Aorta (tissue), 5 donors: ENCODE data around the gene DLK1. TPM values are rescaled to one million over a fixed set of nuclear protein-coding genes. Genes with fewer than 3 reads are reported as not detected.

ENCODE experiments used
- ATAC-seq: fragments of 200-7000 bp; cut with Tn5 transposase; one replicate; pipeline ENCODE4 v1.9.1; 2022; ENCODE audit warnings: moderate library complexity; ENCODE audit not compliant: low FRiP score
- DNase-seq, 2 donors: peaks; one replicate each; pipeline ENCODE4 v3.0.0-alpha.2; 2020
- H3K27ac ChIP-seq, 2 donors: one replicate each; pipeline ENCODE4 v1.5.1; 2013; ENCODE audit warnings: low read length in 2 of 2, mild to moderate bottlenecking in 2 of 2, moderate library complexity in 2 of 2, control low read depth in 1 of 2, inconsistent platforms in 1 of 2, low read depth in 1 of 2
- H3K27me3 ChIP-seq, 2 donors: one replicate each; pipeline ENCODE4 v1.6.1; 2013; ENCODE audit warnings: control low read depth in 1 of 2, low read length in 1 of 2, mild to moderate bottlenecking in 1 of 2, moderate library complexity in 1 of 2; ENCODE audit not compliant: insufficient read depth in 2 of 2, control insufficient read depth in 1 of 2
- H3K36me3 ChIP-seq, 2 donors: one replicate each; pipeline ENCODE4 v1.6.1; 2013; ENCODE audit warnings: control low read depth in 1 of 2, low read length in 1 of 2, mild to moderate bottlenecking in 1 of 2; ENCODE audit not compliant: insufficient read depth in 2 of 2, control insufficient read depth in 1 of 2
- H3K4me1 ChIP-seq, 2 donors: one replicate each; pipeline ENCODE4 v1.6.1; 2013; ENCODE audit warnings: low read length in 2 of 2, control low read depth in 1 of 2, mild to moderate bottlenecking in 1 of 2, moderate library complexity in 1 of 2; ENCODE audit not compliant: insufficient read depth in 2 of 2, control insufficient read depth in 1 of 2
- H3K4me3 ChIP-seq, 2 donors: one replicate each; pipeline ENCODE4 v1.5.1; 2013; ENCODE audit warnings: low read length in 2 of 2, control low read depth in 1 of 2, mild to moderate bottlenecking in 1 of 2
- H3K9me3 ChIP-seq: one replicate; pipeline ENCODE4 v1.6.1; 2013; ENCODE audit warnings: mild to moderate bottlenecking, low read length; ENCODE audit not compliant: control insufficient read depth
- WGBS, 2 donors: extraction: QIAGEN DNeasy Blood & Tissue Kit; methylation state at CpG; one replicate each; pipeline ENCODE4 v1.1.7; 2013; 5-methylcytosine and 5-hydroxymethylcytosine counted together
- intact Hi-C, 2 donors: fragments of 100-400 bp; cut with DNase I; formaldehyde crosslinking; loops; one replicate each; pipeline versions ENCODE4 v1.14.2 to v1.15.0; 2022
- polyA plus RNA-seq, 2 donors: library from polyadenylated mRNA; stranded (reverse); fragments of 200-250 nt; gene quantifications; one replicate each; pipeline ENCODE4 v1.2.3, GENCODE V29; 2013
- total RNA-seq, 2 donors: library from RNA; stranded (reverse); fragmentation: NEBNext Ultra II Directional; extraction: Animal tissue kit (Norgen Biotek cat#: 25700); gene quantifications; one replicate each; pipeline ENCODE4 v1.2.1, GENCODE V29; 2021
- donor health status: healthy with polysubstance abuse.
- donor health status: Bipolar disorder and iron deficiency.
- donor health status: DM: no; HTN: no; CAD: no.
- donor health status: DM: no; HTN: no; CAD: no.
- donor health status: DM: yes; HTN: yes; CAD: no.

Gene DLK1
- total and polyA plus RNA-seq, 4 donors, result 0.13 TPM; not detected in 3

GRCh38 chr14:100715803-100716202 is 10.9 kb upstream of the DLK1 start:
- Histone ChIP-seq H3K36me3 (no peaks in the 10 kb centered on the region), H3K4me3 (no peak overlapping the region), H3K9me3 (peaks cover 3% of the 10 kb centered on the region), H3K27ac (no peak overlapping the region), H3K27me3 (no peaks in the 10 kb centered on the region), H3K4me1 (no peaks in the 10 kb centered on the region)
- 55 to 73% methylated on average over 2 of the region's 2 CpGs for WGBS, 2 donors
- DNase-seq, result no peak
- ATAC-seq, result no peak
- intact Hi-C loops, result no loop called here

GRCh38 chr14:100717386-100717785 is 9.3 kb upstream of the DLK1 start:
- no peak for DNase-seq
- Histone ChIP-seq H3K27me3 (no peaks in the 10 kb centered on the region), H3K36me3 (no peaks in the 10 kb centered on the region), H3K4me3 (no peak overlapping the region), H3K27ac (no peak overlapping the region), H3K9me3 (peaks cover 3% of the 10 kb centered on the region), H3K4me1 (no peaks in the 10 kb centered on the region)
- no peak for ATAC-seq
- 87% methylated on average over 12 of the region's 12 CpGs for WGBS, 2 donors
- intact Hi-C loops, result no loop called here

- no peaks in the 10 kb centered on the region for H3K27me3 ChIP-seq
- intact Hi-C loops, result no loop called here
Measured at GRCh38 chr14:100719976-100720520, 6.6 kb upstream of the DLK1 start.

GRCh38 chr14:100721568-100721967 is 5.1 kb upstream of the DLK1 start:
- Histone ChIP-seq H3K4me1 (no peaks in the 10 kb centered on the region), H3K27me3 (no peaks in the 10 kb centered on the region), H3K4me3 (no peak overlapping the region), H3K9me3 (no peaks in the 10 kb centered on the region), H3K27ac (no peak overlapping the region), H3K36me3 (no peaks in the 10 kb centered on the region)
- 25 to 29% methylated on average over 5 of the region's 5 CpGs for WGBS, 2 donors
- DNase-seq, result no peak
- intact Hi-C loops, result no loop called here
- no peak for ATAC-seq

More at GRCh38 chr14:100719976-100720520, 6.6 kb upstream of the DLK1 start:
- ATAC-seq (no peak), DNase-seq (no peak)
- H3K27ac ChIP-seq, result no peak overlapping the region
- WGBS, 2 donors, result 47 to 62% methylated on average over 13 of the region's 13 CpGs
- no peak overlapping the region for H3K4me3 ChIP-seq
- H3K36me3 ChIP-seq, result no peaks in the 10 kb centered on the region
- H3K9me3 ChIP-seq, result peaks cover 3% of the 10 kb centered on the region
- no peaks in the 10 kb centered on the region for H3K4me1 ChIP-seq

GRCh38 chr14:100722367-100722766 is 4.3 kb upstream of the DLK1 start:
- Histone ChIP-seq H3K27ac (no peak overlapping the region), H3K36me3 (no peaks in the 10 kb centered on the region), H3K4me3 (no peak overlapping the region), H3K4me1 (no peaks in the 10 kb centered on the region), H3K9me3 (no peaks in the 10 kb centered on the region), H3K27me3 (no peaks in the 10 kb centered on the region)
- ATAC-seq, result no peak
- WGBS, 2 donors, result 70 to 79% methylated on average over 5 of the region's 5 CpGs
- DNase-seq, result no peak
- intact Hi-C loops, result no loop called here

- no peaks in the 10 kb centered on the region for H3K4me1 ChIP-seq
- no peak for DNase-seq
- no peaks in the 10 kb centered on the region for H3K27me3 ChIP-seq
- no peak overlapping the region for H3K27ac ChIP-seq
- intact Hi-C loops, result no loop called here
- no peaks in the 10 kb centered on the region for H3K36me3 ChIP-seq
- ATAC-seq, result peak; percentile 20
- no peak overlapping the region for H3K4me3 ChIP-seq
- WGBS, 2 donors, result 10 to 12% methylated on average over 21 of the region's 21 CpGs
- H3K9me3 ChIP-seq, result no peaks in the 10 kb centered on the region
Measured at GRCh38 chr14:100723135-100723829, 3.4 kb upstream of the DLK1 start.

- intact Hi-C loops, result no loop called here
- no peaks in the 10 kb centered on the region for H3K9me3 ChIP-seq
- H3K4me1 ChIP-seq, result no peaks in the 10 kb centered on the region
- 40 to 43% methylated on average over 14 of the region's 14 CpGs for WGBS, 2 donors
- no peak overlapping the region for H3K4me3 ChIP-seq
- ATAC-seq (no peak), DNase-seq (no peak)
- no peaks in the 10 kb centered on the region for H3K36me3 ChIP-seq
- no peak overlapping the region for H3K27ac ChIP-seq
- H3K27me3 ChIP-seq, result no peaks in the 10 kb centered on the region
Measured at GRCh38 chr14:100723830-100724437, 2.8 kb upstream of the DLK1 start.

GRCh38 chr14:100724536-100724935 is 2.2 kb upstream of the DLK1 start:
- no peak for ATAC-seq
- Histone ChIP-seq H3K27ac (no peak overlapping the region), H3K36me3 (no peaks in the 10 kb centered on the region), H3K9me3 (no peaks in the 10 kb centered on the region), H3K4me1 (no peaks in the 10 kb centered on the region), H3K4me3 (no peak overlapping the region), H3K27me3 (no peaks in the 10 kb centered on the region)
- 83 to 90% methylated on average over 3 to 4 of the region's 4 CpGs for WGBS, 2 donors
- no peak for DNase-seq
- intact Hi-C loops, result no loop called here
